Measurements from ENCODE around the gene MANBA.

DNA sequence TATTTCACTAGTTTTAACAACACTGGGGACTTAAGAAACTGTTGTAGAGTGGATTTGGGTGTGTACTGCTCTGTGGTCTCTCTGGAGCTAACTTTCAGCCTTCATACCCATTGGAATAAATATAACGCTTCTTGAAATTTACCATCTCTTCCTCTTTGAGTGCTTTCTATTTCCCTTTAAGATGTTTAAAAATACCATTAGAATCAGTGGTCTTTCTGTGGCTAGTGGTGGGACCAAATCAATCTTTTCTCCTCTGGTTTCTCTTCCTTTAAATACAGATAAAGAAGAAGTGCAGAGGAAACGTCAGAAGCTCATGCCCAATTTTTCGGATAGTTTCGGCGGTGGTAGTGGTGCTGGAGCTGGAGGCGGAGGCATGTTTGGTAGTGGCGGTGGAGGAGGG lies 167.6 kb downstream of the MANBA start:
- TF ChIP-seq SMAD3 (CRISPR knock-in tag; IDR thresholded peaks at IDR 0.05), result no peak
- TF ChIP-seq, protein P1, sequence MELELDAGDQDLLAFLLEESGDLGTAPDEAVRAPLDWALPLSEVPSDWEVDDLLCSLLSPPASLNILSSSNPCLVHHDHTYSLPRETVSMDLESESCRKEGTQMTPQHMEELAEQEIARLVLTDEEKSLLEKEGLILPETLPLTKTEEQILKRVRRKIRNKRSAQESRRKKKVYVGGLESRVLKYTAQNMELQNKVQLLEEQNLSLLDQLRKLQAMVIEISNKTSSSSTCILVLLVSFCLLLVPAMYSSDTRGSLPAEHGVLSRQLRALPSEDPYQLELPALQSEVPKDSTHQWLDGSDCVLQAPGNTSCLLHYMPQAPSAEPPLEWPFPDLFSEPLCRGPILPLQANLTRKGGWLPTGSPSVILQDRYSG (CRISPR knock-in tag; IDR thresholded peaks at IDR 0.05), result no peak
- TF ChIP-seq, protein P2, sequence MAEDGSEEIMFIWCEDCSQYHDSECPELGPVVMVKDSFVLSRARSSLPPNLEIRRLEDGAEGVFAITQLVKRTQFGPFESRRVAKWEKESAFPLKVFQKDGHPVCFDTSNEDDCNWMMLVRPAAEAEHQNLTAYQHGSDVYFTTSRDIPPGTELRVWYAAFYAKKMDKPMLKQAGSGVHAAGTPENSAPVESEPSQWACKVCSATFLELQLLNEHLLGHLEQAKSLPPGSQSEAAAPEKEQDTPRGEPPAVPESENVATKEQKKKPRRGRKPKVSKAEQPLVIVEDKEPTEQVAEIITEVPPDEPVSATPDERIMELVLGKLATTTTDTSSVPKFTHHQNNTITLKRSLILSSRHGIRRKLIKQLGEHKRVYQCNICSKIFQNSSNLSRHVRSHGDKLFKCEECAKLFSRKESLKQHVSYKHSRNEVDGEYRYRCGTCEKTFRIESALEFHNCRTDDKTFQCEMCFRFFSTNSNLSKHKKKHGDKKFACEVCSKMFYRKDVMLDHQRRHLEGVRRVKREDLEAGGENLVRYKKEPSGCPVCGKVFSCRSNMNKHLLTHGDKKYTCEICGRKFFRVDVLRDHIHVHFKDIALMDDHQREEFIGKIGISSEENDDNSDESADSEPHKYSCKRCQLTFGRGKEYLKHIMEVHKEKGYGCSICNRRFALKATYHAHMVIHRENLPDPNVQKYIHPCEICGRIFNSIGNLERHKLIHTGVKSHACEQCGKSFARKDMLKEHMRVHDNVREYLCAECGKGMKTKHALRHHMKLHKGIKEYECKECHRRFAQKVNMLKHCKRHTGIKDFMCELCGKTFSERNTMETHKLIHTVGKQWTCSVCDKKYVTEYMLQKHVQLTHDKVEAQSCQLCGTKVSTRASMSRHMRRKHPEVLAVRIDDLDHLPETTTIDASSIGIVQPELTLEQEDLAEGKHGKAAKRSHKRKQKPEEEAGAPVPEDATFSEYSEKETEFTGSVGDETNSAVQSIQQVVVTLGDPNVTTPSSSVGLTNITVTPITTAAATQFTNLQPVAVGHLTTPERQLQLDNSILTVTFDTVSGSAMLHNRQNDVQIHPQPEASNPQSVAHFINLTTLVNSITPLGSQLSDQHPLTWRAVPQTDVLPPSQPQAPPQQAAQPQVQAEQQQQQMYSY (CRISPR knock-in tag; IDR thresholded peaks at IDR 0.05), result no peak
- TF ChIP-seq, protein P3, sequence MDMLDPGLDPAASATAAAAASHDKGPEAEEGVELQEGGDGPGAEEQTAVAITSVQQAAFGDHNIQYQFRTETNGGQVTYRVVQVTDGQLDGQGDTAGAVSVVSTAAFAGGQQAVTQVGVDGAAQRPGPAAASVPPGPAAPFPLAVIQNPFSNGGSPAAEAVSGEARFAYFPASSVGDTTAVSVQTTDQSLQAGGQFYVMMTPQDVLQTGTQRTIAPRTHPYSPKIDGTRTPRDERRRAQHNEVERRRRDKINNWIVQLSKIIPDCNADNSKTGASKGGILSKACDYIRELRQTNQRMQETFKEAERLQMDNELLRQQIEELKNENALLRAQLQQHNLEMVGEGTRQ (IDR thresholded peaks at IDR 0.05; ENCODE audit: low read depth, low read length), result no peak
- TF ChIP-seq, protein P3 (CRISPR knock-in tag; IDR thresholded peaks at IDR 0.05; ENCODE audit: borderline replicate concordance), result no peak
- TF ChIP-seq, protein P4, sequence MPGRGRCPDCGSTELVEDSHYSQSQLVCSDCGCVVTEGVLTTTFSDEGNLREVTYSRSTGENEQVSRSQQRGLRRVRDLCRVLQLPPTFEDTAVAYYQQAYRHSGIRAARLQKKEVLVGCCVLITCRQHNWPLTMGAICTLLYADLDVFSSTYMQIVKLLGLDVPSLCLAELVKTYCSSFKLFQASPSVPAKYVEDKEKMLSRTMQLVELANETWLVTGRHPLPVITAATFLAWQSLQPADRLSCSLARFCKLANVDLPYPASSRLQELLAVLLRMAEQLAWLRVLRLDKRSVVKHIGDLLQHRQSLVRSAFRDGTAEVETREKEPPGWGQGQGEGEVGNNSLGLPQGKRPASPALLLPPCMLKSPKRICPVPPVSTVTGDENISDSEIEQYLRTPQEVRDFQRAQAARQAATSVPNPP (CRISPR knock-in tag; IDR thresholded peaks at IDR 0.05), result no peak
- TF ChIP-seq, protein P5, sequence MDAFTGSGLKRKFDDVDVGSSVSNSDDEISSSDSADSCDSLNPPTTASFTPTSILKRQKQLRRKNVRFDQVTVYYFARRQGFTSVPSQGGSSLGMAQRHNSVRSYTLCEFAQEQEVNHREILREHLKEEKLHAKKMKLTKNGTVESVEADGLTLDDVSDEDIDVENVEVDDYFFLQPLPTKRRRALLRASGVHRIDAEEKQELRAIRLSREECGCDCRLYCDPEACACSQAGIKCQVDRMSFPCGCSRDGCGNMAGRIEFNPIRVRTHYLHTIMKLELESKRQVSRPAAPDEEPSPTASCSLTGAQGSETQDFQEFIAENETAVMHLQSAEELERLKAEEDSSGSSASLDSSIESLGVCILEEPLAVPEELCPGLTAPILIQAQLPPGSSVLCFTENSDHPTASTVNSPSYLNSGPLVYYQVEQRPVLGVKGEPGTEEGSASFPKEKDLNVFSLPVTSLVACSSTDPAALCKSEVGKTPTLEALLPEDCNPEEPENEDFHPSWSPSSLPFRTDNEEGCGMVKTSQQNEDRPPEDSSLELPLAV (CRISPR knock-in tag; conservative IDR thresholded peaks at IDR 0.05; ENCODE audit: low read depth), result no peak
